GM18951 (cell line): ENCODE results near the gene PPFIBP1.
"Not testable (repeated sequence)": the region's sequence is repeated elsewhere in the genome, so short reads cannot be mapped to it uniquely, and the experiment has no call there.

Source experiments
- POLR2A ChIP-seq: IDR thresholded peaks from 4 replicates; pipeline ENCODE4 v1.6.1; 2011; ENCODE audit warnings: mild to moderate bottlenecking; ENCODE audit not compliant: insufficient read length, insufficient read depth; ENCODE audit errors: extremely low read depth
- in situ Hi-C: fragments of 300-500 bp; cut with MboI; formaldehyde crosslinking; loops from one replicate; pipeline ENCODE4 v1.12.0; 2022; ENCODE audit warnings: low sequenced_read_pairs, mixed read lengths, inconsistent platforms; ENCODE audit not compliant: unreplicated experiment

The PPFIBP1 gene

DNA sequence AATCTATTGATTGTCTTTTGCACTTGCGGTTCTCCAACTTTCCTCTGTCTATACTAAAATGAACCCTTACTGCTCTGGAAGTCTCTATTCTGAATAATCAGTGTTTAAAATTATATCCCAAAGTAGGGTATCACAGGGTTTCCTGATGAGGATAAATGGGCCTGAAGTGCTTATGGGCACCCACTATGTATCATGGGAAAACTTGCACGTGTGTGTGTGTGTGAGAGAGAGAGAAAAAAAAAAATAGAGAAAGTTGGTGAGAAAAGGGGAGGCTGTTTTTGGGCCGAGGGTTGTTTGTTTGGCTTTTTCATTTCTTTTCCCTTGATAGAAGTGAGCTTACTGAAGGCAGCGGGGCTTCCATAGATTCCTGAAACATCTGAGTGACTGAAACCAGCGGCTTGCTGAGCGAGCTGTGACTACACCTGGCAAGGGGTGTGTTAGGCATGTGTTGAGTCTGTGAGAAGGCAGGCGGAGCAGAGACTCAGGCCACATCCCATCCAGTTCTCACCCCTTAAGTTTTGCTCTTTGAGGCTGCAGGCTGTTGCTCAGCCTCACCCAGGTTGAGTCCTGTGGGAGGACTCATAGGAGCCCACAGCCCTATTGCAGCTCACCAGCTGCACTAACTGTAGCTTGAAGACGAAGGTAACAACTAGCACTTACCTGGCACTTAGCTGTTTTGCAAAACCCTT, 17.2 kb downstream of the PPFIBP1 start:
- in situ Hi-C loops = no loop called here
- TF ChIP-seq POLR2A = no peak

DNA sequence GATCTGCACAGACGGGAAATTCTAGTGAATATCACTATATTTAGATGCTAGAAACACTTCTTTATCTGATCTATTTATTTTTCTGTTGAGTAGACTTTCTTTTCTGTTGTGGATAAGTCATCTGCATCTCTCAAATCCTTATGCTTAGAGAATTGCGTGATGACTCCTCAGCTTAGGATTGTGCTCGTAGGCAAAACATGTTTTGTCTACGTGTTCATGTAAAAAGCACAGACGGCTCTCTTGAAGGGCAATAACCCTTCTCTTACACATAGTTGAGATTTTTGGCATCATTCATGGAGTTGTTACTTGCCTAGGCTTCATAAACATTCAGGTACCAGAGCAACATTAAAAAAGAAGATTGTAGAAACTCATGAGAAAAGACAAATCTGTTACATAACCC, 18.6 kb downstream of the PPFIBP1 start:
- no peak for TF ChIP-seq POLR2A
- in situ Hi-C loops = no loop called here

DNA sequence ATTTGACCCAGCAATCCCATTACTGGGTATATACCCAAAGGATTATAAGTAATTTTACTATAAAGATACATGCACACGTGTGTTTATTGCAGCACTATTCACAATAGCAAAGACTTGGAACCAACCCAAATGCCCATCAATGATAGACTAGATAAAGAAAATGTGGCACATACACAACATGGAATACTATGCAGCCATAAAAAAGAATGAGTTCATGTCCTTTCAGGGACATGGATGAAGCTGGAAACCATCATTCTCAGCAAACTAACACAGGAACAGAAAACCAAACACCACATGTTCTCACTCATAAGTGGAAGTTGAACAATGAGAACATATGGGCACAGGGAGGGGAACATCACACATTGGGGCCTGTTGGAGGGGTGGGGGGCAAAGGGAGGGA, 20.9 kb downstream of the PPFIBP1 start:
- in situ Hi-C loops = not testable (repeated sequence)

DNA sequence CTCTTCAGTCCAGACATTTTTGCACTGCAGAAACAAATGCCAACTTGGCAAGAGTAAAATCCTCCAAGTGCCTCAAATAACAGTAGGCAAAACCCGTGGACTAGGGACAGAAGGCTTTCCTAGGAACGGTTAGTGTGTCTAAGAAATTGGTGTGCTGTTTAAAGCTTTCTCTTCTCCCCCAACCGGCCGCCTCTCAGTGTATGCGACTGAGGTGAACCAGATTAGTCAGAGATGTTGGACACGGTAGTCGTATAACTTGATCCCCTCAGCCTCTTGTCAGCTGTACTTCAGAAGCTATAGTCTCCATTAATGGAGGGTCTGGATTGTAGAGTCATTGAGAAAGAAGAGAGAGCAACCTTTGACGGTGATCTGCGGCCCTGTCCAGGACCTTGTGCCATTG, 21.7 kb downstream of the PPFIBP1 start:
- no peak for TF ChIP-seq POLR2A
- in situ Hi-C loops = no loop called here

DNA sequence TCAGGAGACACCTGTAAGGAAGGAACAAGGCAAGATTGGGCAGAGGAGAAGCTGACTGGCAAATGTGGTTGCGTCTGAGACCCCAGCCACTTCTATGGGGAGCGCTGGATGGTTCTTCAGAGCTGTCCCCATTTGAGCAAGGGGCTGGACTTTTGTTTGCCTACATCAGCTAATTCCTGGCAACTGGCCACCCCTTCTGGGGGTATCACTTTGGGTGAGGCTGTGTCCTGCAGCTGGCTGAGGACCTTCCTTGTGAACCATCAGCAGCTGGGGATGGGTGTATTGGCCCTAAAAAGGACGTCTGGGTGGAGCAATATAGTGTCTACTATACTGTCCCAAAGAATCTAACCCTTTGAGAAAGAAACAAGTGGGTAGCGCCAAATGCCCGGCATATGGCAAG, 23.6 kb downstream of the PPFIBP1 start:
- no peak for TF ChIP-seq POLR2A
- in situ Hi-C loops = no loop called here

DNA sequence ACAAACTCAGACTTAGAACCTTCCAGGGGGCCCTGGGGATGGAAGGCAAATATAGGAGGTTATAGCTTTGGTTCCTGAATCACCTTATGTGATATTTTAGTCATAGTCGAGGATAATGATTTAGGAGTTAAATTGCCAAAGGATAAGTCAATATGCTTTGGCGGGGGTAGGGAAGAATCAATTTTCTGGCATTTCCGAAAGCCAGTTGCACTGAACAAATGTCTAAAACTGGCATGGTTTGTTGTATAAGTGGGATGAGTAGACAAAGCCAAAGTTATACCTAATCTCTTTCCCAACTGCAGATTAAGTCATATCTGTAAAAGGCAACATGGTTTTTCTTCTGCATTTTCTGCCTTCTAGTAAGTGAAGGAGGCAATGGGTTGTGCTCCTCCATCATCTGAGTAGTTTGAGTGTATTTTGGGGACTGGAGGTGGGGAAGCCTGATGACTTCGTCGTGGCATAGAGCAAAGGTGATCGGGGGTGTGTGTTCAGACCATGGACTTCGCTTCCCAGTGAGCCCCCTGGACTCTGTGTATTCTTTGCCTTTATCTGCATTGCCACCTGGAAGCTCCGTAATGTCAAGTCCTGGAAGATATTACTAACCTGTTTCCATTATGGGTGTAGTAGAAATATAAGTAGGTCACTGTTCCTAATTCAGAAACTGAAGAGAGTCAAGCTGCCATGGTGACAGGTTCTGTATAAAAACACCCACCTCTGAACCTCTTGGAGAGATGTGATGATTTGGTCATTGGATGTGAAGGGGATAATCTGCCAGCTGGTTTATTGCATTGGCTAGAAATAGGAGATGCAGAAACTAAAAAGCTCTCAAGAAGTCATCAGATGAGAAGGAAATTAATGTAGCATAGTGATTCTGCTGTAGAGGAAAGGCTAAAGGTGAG, 24.5 kb downstream of the PPFIBP1 start:
- in situ Hi-C loops = no loop called here
- no peak for TF ChIP-seq POLR2A

DNA sequence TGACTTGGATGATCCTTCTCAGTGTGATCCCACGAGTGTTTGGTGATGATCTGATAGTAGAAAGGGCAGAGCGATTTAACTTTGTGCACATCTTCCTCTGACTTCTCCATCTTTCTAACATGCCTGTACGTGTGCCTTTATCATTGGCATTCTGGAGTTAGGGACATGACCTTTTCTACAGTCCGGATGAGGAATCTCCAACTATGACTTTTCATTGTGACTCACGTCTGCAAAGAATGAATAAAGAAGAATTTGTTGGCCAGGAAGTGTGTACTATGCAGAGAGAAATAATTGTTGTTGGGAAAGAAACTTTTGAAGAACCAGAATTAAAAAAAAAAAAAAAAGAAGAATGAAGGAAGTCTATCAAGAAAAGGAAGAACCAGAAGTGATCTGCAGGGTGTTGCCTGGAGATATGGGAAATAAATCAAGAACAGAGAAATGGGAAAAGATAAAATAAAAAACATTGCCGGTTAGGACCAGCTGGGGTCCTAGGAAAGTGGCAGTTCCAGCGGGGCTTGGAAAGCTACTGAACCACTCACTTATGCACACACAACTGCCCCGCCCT, 25.3 kb downstream of the PPFIBP1 start:
- in situ Hi-C loops = no loop called here
- no peak for TF ChIP-seq POLR2A

DNA sequence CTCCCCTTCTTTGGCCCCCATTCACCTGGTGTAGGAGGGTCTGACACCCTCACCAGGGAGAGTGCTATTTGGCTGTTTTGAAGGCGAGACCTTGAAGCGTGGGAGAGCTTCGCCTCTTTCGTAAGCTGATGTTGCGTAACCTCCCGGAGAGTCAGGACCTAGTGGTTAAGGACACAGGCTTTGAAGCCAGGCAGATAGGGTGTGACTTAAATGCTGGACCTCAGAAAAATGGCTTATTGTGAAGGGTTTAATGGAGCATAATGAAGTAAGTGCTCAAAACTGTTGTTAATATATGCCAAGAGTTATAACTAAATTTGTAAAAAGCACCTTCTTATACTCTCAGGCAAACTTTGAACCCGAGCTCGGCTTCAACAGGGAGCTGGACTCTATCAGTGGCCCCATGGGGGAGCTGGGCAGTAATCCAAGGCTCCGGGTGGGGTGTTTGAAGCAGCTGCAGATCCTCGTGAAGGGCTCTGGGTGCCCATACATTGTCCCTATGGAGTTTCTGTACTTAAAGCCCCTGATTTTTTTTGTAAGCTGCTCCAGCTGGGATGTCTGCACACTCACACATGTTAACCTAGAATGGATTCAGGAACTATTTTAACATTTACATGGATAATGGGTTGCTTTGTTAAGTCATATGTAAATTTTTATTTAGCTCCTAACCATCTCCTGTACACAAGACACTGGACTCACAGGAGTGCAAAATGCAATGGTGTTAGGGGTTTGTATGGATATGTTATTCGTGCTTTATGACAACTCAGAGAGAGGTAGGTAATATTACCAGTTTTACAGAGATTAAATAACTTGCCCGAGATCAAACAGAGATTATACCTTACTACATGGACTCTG, 26.0 kb downstream of the PPFIBP1 start:
- in situ Hi-C loops = no loop called here
- TF ChIP-seq POLR2A = no peak

DNA sequence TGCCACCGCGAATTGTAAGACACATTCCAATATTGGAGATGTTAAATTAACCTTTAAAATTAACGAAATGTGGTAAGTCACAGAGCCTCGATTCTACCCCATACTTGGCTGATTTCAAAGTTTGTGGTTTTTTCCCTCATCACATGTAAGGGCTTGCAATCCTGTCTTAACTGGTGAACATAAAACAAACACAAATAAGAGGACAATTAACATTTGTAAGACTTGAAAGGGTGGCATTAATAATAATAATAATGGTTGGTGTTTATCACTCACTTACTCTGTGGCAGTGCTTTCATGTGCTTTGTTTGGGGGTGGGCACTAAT, 26.6 kb downstream of the PPFIBP1 start:
- in situ Hi-C loops = no loop called here

DNA sequence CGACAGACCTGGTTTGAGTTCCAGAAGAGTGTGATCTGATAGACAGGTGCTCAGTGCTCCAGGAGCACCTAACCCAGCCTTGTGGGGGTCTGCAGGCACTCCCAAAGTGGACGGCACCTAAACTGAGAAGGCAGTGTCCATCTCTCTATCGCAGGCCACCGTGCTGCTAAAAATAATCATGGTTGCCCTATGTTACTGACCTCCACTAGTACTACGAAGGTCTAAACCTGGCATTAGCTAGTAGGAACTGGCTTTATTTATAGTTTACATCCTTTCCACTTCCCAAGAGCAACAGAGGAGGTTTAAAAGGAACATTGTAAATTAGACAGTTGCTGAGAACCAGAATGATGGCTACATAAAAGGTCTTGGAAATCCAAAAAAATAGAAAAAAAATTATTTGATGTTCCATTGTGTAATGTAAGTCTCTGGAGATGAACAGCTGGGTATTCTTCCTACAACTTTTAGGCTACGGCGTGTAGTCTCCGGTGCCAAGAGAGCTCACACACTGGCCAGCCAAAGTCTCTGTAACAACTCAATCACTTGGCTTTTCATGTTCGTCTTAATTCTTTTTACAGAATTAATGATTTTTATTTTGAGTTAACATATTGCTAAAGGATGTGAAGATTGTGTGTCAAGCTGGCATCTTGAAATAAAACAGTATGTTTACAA, 27.3 kb downstream of the PPFIBP1 start:
- no peak for TF ChIP-seq POLR2A

More for the DNA sequence above, 26.6 kb downstream of the PPFIBP1 start:
- TF ChIP-seq POLR2A = no peak

DNA sequence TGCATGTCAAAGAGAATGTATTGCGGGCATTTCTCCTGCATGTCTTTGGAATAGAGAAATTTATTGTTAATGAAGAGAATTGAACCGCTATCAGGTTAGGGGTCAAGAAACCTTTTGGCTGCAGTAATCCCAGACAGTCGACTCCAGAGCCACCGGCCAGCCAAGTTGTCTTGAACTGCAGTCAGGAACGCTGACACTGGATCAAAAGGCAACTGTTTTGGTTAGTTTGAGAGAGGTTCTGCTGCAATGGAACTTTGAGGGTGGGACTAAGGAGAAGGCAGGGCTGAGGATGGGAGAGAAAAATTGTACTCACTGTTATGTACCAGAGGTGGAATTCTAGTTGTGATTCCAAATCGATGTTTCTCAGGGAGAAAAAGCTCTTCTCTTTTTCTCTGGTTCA, 28.2 kb downstream of the PPFIBP1 start:
- in situ Hi-C loops = no loop called here

More for the DNA sequence above, 27.3 kb downstream of the PPFIBP1 start:
- in situ Hi-C loops = no loop called here

DNA sequence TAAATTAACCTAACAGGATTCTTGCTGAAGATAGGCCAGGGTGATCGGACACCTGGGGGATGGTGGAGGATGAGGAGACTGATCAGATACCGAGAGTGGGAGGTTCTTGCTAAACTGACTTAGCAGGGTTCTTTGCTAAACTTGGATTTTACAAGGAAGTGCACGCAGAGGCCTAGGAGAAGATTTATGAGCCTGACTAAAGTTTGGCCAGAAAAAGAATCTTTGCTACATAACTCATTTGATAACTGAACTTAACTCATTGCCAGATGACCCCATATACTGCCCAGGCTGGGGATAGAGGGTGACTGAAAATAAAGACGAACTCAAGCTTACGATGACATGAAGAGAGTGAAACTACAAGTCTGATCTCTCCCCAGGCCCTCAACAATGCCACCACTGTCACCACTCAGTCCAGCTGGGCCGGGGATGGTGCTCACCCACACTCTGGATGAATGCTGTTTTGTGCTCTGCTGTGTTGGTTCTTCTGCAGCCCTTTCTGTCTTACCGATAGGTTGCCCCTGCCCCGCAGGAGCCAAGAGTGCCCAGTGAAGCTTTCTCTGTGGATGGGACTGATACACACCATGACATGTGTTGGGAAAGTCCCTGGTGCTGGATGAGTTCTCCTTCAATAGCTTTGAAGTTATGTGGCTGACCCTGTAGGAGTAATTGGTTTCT, 29.0 kb downstream of the PPFIBP1 start:
- in situ Hi-C loops = no loop called here
- no peak for TF ChIP-seq POLR2A

More for the DNA sequence above, 28.2 kb downstream of the PPFIBP1 start:
- no peak for TF ChIP-seq POLR2A
